NOMO-1 treated with DMSO at 0.1 percent for 48 hours (cell line): Measurements from ENCODE around the gene ETV6.
"Not testable (repeated sequence)": the region's sequence is repeated elsewhere in the genome, so short reads cannot be mapped to it uniquely, and the experiment has no call there.

ENCODE experiments used
- DNase-seq: peaks from one replicate; lab custom pipeline; 2025; ENCODE audit not compliant: unreplicated experiment; lab: John Stamatoyannopoulos, UW

Gene ETV6

GRCh38 chr12:11666131-11667050 is 16.9 kb downstream of the ETV6 start:
- DNase-seq: no peak

GRCh38 chr12:11667171-11667570 is 17.7 kb downstream of the ETV6 start:
- DNase-seq: peak; percentile 79

GRCh38 chr12:11668611-11669010 is 19.1 kb downstream of the ETV6 start:
- DNase-seq: no peak

- peak; percentile 41 for DNase-seq
Observed at GRCh38 chr12:11669348-11669747, 19.9 kb downstream of the ETV6 start.

- no peak for DNase-seq
Observed at GRCh38 chr12:11672256-11673191, 23.1 kb downstream of the ETV6 start.

GRCh38 chr12:11673666-11674461 is 24.4 kb downstream of the ETV6 start:
- no peak for DNase-seq

GRCh38 chr12:11674894-11675390 is 25.5 kb downstream of the ETV6 start:
- no peak for DNase-seq

GRCh38 chr12:11676052-11676451 is 26.6 kb downstream of the ETV6 start:
- DNase-seq: no peak

GRCh38 chr12:11677093-11677492 is 27.6 kb downstream of the ETV6 start:
- no peak for DNase-seq

- DNase-seq: no peak
Observed at GRCh38 chr12:11677752-11678151, 28.3 kb downstream of the ETV6 start.

GRCh38 chr12:11678781-11679180 is 29.3 kb downstream of the ETV6 start:
- DNase-seq: no peak

GRCh38 chr12:11681207-11681606 is 31.7 kb downstream of the ETV6 start:
- DNase-seq: no peak

GRCh38 chr12:11681695-11682094 is 32.2 kb downstream of the ETV6 start:
- DNase-seq: not testable (repeated sequence)

GRCh38 chr12:11684393-11684792 is 34.9 kb downstream of the ETV6 start:
- peak; percentile 9 for DNase-seq

- DNase-seq: no peak
Observed at GRCh38 chr12:11684811-11685210, 35.3 kb downstream of the ETV6 start.

- peak; percentile 54 for DNase-seq
Observed at GRCh38 chr12:11685316-11685715, 35.8 kb downstream of the ETV6 start.

GRCh38 chr12:11685716-11686115 is 36.2 kb downstream of the ETV6 start:
- no peak for DNase-seq

- peak; percentile 10 for DNase-seq
Observed at GRCh38 chr12:11686120-11686519, 36.6 kb downstream of the ETV6 start.

- DNase-seq: peak; percentile 64
Observed at GRCh38 chr12:11687528-11687927, 38.1 kb downstream of the ETV6 start.

- DNase-seq: no peak
Observed at GRCh38 chr12:11688379-11688778, 38.9 kb downstream of the ETV6 start.

- no peak for DNase-seq
Observed at GRCh38 chr12:11688831-11689230, 39.4 kb downstream of the ETV6 start.
